HG03039 (cell line): ENCODE data around the gene RHD.
A peak's percentile ranks its signal among the peaks of the same experiment; 100 is the strongest.
"Not testable (repeated sequence)": the region's sequence is repeated elsewhere in the genome, so short reads cannot be mapped to it uniquely, and the experiment has no call there.

Experiments used
- ATAC-seq: cut with Tn5 transposase; IDR thresholded peaks from one replicate; pipeline ENCODE4 v1.9.1; 2021; ENCODE audit warnings: mild to moderate bottlenecking, moderate library complexity; ENCODE audit not compliant: unreplicated experiment

The RHD gene

DNA sequence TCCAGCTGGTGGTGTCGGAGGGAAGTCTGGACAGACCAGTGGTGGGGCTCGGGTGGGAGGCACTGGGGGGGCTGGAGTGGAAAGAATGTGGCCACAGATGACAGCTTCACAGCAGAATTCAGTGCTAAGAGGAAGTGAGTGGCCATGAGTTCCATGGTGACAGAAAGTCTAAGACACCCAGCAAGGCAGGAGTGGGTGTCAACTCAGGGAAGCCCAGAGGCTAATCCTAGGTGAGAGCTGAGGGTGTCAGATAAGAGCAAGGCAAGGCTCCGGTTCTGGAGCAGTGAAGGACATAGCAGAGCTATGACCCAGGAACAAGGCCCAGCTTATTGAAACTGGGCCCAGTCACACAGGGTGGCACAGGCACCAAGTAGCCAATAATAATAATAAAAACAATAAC, 30.0 kb downstream of the RHD start:
- not testable (repeated sequence) for ATAC-seq

- not testable (repeated sequence) for ATAC-seq
Observed at GRCh38 chr1:25304936-25305335, 32.6 kb downstream of the RHD start.

GRCh38 chr1:25308168-25308567, 35.9 kb downstream of the RHD start:
- ATAC-seq: not testable (repeated sequence)

GRCh38 chr1:25309085-25309484, 36.8 kb downstream of the RHD start:
- ATAC-seq: not testable (repeated sequence)

DNA sequence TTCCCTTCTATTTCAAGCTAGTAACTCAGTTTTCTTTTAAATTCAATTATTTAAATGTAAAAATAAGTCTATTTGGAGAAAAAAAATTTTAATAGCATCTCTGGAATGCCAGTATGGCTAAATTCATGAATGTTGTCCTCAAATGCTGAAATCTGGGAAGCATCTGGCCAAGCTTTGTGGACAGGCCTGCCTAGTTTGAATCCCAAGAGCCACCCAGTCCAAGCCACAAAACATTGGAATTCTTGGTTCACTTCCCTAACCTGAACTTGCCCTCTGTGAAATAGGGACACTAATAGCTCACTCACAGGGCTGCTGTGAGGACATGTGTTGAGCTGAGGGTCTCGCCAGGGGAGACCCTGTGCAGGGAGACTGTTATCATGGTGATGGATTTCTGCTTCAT, 37.2 kb downstream of the RHD start:
- not testable (repeated sequence) for ATAC-seq

DNA sequence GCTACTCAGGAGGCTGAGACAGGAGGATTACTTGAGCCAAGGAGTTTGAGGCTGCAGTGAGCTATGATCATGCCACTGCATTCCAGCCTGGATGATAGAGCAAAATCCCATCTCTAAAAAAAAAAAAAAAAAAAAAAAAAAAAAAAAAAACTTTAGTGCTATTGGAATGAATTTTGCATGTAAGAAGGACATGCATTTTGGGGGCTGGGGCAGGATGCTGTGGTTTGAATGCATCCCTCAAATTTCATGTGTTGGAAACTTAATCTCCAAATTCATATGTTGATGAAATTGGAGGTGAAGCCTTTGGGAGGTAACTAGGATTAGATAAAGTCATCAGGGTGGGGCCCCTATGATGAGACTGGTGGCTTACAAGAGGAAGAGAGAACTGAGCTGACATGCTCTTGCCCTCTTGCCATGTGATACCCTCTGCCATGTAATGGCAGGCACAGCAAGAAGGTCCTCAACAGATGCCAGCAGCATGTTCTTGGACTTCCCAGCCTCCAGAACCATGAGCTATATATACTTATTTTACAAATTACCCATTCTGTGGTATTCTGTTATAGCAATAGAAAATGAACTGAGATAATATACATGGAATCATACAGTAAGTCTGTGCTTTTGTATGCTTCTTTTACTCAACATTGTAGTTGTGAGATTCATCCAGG, 40.6 kb downstream of the RHD start:
- not testable (repeated sequence) for ATAC-seq

DNA sequence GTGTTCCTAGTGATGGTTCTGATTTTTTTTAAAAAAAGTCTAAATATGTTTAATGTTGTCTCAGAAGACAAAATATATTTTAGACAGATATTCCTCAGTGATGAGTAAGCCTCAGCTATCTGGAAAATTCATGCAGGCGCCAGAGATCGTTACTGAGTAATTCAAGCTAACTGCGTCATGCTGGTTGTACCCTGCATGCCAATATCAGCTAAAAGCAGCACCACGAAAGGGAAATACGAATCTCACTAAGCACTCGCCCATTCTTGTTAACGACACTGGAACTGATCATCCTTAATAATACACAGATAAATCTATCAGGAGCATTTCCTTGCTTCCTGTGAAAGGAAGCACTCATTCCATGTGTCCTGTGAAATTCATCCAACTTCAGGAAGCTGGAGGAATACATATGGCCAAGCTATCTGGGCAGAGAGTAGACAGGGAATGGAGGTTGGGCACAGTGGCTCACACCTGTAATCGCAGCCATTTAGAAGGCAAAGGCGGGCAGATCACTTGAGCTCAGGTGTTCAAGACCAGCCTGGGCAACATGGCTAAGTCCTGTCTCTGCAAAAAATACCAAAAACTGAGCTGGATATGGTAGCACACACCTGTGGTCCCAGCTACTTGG, 48.1 kb downstream of the RHD start:
- not testable (repeated sequence) for ATAC-seq

DNA sequence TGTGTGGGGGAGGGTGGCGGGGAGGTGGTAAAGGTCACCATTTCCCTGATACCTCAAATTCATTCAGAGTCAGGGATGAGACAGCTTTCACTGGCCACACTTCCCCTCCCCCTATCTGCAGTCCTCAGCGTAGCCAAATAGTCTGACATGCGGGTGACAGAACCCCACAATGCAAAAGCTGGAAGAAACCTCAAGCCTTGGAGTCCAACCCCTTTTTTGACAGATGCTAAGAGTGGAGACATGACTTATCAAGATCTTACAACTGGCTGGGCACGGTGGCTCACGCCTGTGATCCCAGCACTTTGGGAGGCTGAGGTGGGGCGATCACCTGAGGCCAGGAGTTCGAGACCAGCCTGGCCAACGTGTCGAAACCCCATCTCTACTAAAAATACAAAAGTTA, 49.8 kb downstream of the RHD start:
- not testable (repeated sequence) for ATAC-seq

- not testable (repeated sequence) for ATAC-seq
Observed at GRCh38 chr1:25324407-25324806, 52.1 kb downstream of the RHD start.

- ATAC-seq: not testable (repeated sequence)
Observed at GRCh38 chr1:25327864-25328790, 55.8 kb downstream of the RHD start.

DNA sequence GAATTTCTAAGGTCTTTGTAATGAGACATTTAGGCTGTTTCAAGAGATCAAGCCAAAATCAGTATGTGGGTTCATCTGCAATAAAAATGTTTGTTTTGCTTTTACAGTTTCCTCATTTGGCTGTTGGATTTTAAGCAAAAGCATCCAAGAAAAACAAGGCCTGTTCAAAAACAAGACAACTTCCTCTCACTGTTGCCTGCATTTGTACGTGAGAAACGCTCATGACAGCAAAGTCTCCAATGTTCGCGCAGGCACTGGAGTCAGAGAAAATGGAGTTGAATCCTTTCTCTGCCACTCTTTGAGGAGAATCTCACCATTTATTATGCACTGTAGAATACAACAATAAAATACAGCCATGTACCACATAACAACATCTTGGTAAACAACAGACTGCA, 56.5 kb downstream of the RHD start:
- ATAC-seq: not testable (repeated sequence)

- not testable (repeated sequence) for ATAC-seq
Observed at GRCh38 chr1:25329336-25329735, 57.0 kb downstream of the RHD start.

GRCh38 chr1:25329950-25330349, 57.6 kb downstream of the RHD start:
- ATAC-seq: not testable (repeated sequence)

- not testable (repeated sequence) for ATAC-seq
Observed at GRCh38 chr1:25336922-25337354, 64.6 kb downstream of the RHD start.

DNA sequence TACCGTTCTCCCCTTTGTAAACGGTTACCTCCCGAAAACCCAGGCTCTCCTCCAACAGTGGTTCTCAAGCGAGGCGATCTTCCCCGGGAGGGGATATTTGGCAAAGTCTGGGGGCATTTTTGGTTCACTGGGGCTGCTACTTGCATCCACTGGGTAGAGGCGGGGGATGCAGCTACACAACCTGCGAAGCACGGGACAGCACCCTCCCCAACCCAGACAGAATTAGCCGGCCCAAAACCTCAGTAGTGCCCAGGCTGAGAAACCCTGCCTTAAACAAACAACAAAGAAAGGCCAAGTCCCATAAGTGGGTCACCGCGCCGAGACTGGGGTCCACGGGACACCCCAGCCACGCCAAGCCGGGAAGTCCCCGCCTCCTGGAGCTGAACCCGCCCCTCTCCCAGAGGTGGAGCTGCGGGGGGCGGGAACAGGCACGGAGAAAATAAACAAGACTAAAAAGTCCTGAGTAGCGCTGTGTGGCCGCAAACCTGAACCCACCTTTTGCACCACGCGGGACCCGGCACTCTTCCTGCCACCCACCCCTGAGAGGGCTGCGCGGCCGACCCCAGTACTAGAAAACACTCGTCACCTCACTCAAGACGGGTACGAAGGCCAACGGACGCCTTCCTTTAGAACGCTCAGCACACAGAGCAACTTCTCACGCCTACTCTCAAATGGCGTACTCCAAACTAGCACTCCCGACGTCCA, 65.3 kb downstream of the RHD start:
- peak; percentile 36 for ATAC-seq

DNA sequence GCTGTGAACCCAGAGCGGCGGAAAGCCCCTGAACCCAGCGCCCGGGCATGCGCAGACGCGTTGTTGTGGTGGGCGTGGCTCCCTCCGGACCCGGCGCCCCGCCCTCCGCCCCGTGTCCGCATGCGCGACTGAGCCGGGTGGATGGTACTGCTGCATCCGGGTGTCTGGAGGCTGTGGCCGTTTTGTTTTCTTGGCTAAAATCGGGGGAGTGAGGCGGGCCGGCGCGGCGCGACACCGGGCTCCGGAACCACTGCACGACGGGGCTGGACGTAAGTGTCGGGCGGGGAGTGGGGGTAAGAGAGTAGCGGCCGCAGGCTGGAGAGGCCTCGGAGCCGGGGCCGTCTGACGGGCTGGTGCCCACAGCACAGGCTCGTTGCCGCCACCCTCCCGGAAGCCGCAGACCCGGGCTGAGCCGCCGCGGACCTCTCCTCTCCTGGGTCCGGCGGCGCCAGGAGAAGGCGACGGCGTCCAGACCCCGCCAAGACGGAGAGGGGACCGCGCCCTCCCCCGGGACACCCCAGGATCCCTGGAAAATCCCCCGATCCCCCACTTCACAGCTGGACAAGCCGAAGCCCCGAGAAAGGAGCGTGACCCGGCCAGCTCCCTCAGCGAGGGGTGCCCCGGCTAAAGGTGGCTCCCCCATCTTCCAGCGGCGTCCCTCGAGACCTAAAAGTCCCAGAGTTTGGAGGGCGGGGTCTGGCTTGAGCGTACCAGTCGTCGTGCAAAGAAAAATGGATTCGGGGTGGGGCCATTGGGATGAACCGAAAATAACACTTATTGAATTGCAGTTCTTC, 66.1 kb downstream of the RHD start, which contains the start of gene TMEM50A:
Gene TMEM50A (plus strand): TSS at position 147 of the 794 bp plus-strand sequence. CDS start 2,153 bp downstream, outside the sequence.
- peak; percentile 52 for ATAC-seq

DNA sequence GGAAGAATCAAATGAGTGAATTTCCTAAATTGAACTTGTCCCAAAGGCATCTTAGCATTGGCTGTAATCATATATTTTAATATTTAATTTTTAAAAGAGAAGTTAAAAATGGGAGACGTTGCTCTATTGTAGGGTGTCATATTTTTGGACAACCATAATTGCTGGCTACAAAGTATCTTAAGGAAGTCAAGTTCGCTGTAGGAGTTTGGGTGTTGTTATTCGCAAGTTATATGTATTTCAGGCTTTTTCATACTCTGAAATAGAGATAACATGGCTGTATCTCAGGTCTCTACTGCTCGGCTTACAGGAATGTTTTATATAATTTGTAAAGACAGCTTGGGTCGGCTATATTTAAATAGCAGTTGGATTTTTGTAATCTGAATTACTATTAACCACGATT, 66.7 kb downstream of the RHD start:
- no peak for ATAC-seq

DNA sequence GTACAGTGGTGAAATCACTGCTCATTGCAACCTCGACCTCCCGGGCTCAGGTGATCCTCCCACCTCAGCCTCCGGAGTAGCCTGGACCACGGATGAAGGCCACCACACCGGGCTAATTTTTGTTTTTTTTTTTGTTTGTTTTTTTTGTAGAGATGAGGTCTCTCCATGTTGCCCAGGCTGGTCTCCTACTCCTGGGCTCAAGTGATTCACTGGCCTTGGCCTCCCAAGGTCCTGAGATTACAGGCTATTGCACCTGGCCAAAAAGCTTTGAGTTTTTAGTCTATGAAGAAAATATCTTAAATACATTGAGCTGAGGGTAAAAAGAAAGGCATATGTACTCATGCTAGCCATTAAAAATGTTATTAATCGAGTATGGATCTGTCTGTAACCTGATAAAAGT, 69.4 kb downstream of the RHD start:
- ATAC-seq: no peak

DNA sequence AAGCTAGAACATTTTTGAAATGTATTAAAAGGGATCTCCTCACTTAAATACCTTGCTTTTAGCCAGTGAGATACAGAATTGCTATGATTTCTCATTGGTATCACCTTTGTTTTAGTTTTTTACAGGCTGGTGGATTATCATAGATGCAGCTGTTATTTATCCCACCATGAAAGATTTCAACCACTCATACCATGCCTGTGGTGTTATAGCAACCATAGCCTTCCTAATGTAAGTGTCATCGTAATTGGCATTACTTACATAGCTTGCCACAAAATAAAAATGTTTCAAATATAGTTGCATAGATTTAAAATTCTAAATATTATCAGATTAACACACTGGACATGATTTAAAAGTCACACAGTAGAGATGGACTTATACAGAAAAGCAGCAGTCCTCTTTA, 70.5 kb downstream of the RHD start:
- ATAC-seq: no peak

DNA sequence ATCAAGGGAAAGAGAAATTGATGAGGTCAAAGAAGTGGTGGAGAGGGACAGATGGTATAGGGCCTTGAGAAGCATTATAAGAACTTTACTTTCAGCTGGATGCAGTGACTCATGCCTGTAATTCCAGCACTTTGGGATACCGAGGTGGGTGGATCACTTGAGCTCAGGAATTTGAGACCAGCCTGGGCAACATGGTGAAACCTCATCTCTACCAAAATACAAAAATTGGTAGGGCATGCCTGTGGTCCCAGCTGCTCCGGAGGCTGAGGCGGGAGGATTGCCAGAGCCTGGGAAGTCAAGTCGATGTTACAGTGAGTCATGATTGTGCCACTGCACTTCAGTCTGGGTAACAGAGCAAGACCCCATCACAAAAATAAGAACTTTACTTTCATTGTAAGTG, 71.6 kb downstream of the RHD start:
- no peak for ATAC-seq
